A673 (cell line): Measurements from ENCODE around the gene MYL3. TPM values are rescaled to one million over a fixed set of nuclear protein-coding genes. Genes with fewer than 3 reads are reported as not detected.

Source experiments
- BruUV-seq: library from RNA; stranded (reverse); fragments of 400-500 nt; replicated peaks from 2 replicates; lab custom pipeline; 2021; lab: Mats Ljungman, UMichigan
- CTCF ChIA-PET: fragments of 300-600 bp; sonication (Branson Sonifier 250); formaldehyde crosslinking; loops from one replicate; lab custom pipeline; 2022; ENCODE audit warnings: antibody characterized with exemption; lab: Charles Lee
- POLR2A ChIA-PET: fragments of 300-600 bp; sonication (Branson Sonifier 250); formaldehyde crosslinking; loops from one replicate; lab custom pipeline; 2022; ENCODE audit warnings: antibody characterized with exemption; ENCODE audit not compliant: low non-redundant PET; lab: Charles Lee
- DNase-seq: peaks from one replicate; pipeline ENCODE4 v3.0.0-alpha.2; 2015; ENCODE audit warnings: low spot score
- H3K27ac ChIP-seq: fragments of 200-600 bp; sonication (generic); 2 replicates; pipeline ENCODE4 v1.5.1; 2016; ENCODE audit warnings: mixed run types, low read depth, mild to moderate bottlenecking, mixed read lengths, antibody characterized with exemption, low read length; ENCODE audit not compliant: poor library complexity, severe bottlenecking
- H3K27me3 ChIP-seq: fragments of 200-600 bp; sonication (generic); replicated peaks from 2 replicates; pipeline ENCODE4 v1.6.1; 2017; ENCODE audit warnings: mixed run types, low read depth, mild to moderate bottlenecking, mixed read lengths, antibody characterized with exemption, low read length; ENCODE audit not compliant: insufficient read depth, poor library complexity
- H3K36me3 ChIP-seq: fragments of 200-600 bp; sonication (generic); 2 replicates; pipeline ENCODE4 v1.6.1; 2016; ENCODE audit warnings: mixed run types, mild to moderate bottlenecking, mixed read lengths, antibody characterized with exemption, low read length; ENCODE audit not compliant: insufficient read depth, poor library complexity, severe bottlenecking
- H3K4me1 ChIP-seq: fragments of 200-600 bp; sonication (generic); 2 replicates; pipeline ENCODE4 v1.6.1; 2017; ENCODE audit warnings: mixed run types, mild to moderate bottlenecking, mixed read lengths, antibody characterized with exemption, low read length; ENCODE audit not compliant: insufficient read depth, poor library complexity, severe bottlenecking
- H3K4me3 ChIP-seq: fragments of 200-600 bp; sonication (generic); 2 replicates; pipeline ENCODE4 v1.5.1; 2016; ENCODE audit warnings: low read depth, mixed run types, mild to moderate bottlenecking, mixed read lengths, low read length; ENCODE audit not compliant: poor library complexity, severe bottlenecking
- H3K9me3 ChIP-seq: fragments of 200-600 bp; sonication (generic); 2 replicates; pipeline ENCODE4 v1.6.1; 2016; ENCODE audit warnings: mixed run types, low read depth, mild to moderate bottlenecking, mixed read lengths, antibody characterized with exemption, low read length; ENCODE audit not compliant: poor library complexity, severe bottlenecking
- EZH2 ChIP-seq: fragments of 200-600 bp; sonication (generic); IDR thresholded peaks from 2 replicates; pipeline ENCODE4 v1.6.1; 2017; ENCODE audit warnings: borderline replicate concordance, low read depth, mild to moderate bottlenecking, mixed read lengths, antibody characterized with exemption, low read length; ENCODE audit not compliant: poor library complexity, severe bottlenecking
- intact Hi-C: fragments of 100-400 bp; cut with micrococcal nuclease; formaldehyde crosslinking; loops from one replicate; pipeline ENCODE4 v1.10.0; 2022; ENCODE audit not compliant: unreplicated experiment
- total RNA-seq: library from RNA; stranded (reverse); gene quantifications from 2 replicates; pipeline ENCODE4 v1.2.3, GENCODE V29; 2021
- TF ChIP-seq, protein P1 (sequence below): fragments of 300-800, 200-600 bp; sonication (generic); conservative IDR thresholded peaks from 2 replicates; pipeline ENCODE4 v1.5.1; 2017; ENCODE audit warnings: low read depth, mild to moderate bottlenecking, antibody characterized with exemption, low read length, moderate library complexity, mixed read lengths

The MYL3 gene
- total RNA-seq, 1 experiment from 2014 or later: not detected

DNA sequence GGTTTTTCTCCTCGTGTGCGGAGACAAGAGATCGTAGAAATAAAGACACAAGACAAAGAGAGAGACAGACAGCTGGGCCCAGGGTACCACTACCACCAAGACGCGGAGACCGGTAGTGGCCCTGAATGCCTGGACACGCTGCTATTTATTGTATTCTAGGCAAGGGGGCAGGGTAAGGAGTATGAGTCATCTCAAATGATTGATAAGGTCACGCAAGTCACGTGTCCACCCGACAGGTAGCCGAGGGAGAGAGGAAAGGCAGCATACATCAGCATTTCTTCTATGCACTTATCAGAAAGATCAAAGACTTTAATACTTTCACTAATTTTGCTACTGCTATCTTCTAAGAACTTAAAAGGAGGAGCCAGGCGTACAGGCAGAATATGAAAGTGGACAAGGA is 28.2 kb downstream of the MYL3 start:
- intact Hi-C loops: no loop called here
- no peaks in the 10 kb centered on the region for H3K36me3 ChIP-seq
- CTCF ChIA-PET: no interaction called here
- POLR2A ChIA-PET: no interaction called here
- no TSS peak for BruUV-seq
- TF ChIP-seq, protein P1, sequence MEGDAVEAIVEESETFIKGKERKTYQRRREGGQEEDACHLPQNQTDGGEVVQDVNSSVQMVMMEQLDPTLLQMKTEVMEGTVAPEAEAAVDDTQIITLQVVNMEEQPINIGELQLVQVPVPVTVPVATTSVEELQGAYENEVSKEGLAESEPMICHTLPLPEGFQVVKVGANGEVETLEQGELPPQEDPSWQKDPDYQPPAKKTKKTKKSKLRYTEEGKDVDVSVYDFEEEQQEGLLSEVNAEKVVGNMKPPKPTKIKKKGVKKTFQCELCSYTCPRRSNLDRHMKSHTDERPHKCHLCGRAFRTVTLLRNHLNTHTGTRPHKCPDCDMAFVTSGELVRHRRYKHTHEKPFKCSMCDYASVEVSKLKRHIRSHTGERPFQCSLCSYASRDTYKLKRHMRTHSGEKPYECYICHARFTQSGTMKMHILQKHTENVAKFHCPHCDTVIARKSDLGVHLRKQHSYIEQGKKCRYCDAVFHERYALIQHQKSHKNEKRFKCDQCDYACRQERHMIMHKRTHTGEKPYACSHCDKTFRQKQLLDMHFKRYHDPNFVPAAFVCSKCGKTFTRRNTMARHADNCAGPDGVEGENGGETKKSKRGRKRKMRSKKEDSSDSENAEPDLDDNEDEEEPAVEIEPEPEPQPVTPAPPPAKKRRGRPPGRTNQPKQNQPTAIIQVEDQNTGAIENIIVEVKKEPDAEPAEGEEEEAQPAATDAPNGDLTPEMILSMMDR: no peak
- TF ChIP-seq EZH2: no peak
- no peak overlapping the region for H3K4me3 ChIP-seq
- H3K9me3 ChIP-seq: no peaks in the 10 kb centered on the region
- H3K27ac ChIP-seq: no peak overlapping the region
- H3K27me3 ChIP-seq: no peaks in the 10 kb centered on the region
- no peak for DNase-seq
- H3K4me1 ChIP-seq: no peaks in the 10 kb centered on the region

DNA sequence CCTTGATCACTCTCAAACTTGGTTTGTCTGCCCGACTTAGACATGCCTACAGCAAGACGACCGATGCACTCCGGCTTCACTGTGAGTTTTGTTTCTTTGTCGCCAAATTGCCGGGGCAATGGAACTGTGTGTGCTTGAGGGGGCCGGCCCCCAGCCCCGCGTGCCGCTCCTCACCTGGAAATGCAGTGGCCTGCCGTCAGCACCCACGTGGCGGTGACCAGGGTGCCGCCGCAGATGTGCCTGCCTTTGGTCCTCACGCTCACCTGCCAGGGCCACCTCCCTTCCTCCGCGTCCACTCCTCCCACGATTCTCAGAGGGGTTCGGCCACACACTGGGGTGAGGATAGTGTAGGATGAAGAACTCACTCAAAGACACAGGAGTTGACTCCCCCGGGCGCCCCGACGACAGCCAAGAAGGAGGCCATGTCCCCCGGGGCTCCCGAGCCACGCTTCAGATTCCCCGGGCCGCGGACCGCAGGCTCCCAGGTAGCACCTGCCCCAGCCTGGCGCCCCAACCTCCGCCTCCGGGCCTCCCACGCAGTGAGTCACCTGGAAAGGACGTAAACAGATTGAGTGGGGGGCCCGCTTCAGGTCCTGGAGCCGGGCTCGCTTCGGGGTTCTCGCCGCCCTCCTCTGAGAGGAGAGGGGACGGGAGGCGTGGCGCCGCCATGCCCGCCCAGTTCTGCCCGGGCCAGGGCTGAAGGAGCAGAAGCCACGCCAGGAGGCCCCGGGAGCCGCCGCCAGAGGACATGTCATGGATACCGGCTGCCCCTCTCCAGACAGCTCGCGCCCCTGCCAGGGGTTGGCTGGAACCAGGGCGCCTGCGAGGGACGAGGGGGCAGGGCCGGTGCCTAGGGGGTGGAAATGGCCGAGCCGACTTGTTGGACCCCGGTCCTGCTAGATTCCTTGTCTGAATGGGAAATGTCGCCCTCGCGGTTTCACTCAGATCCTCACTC is 29.6 kb downstream of the MYL3 start:
- Histone ChIP-seq H3K27me3 (no peaks in the 10 kb centered on the region), H3K9me3 (no peaks in the 10 kb centered on the region), H3K36me3 (no peaks in the 10 kb centered on the region), H3K4me3 (no peak overlapping the region), H3K4me1 (no peaks in the 10 kb centered on the region), H3K27ac (no peak overlapping the region)
- no TSS peak for BruUV-seq
- TF ChIP-seq, protein P1: no peak
- TF ChIP-seq EZH2: no peak
- CTCF ChIA-PET: no interaction called here
- DNase-seq: no peak
- intact Hi-C loops: no loop called here
- POLR2A ChIA-PET: no interaction called here

DNA sequence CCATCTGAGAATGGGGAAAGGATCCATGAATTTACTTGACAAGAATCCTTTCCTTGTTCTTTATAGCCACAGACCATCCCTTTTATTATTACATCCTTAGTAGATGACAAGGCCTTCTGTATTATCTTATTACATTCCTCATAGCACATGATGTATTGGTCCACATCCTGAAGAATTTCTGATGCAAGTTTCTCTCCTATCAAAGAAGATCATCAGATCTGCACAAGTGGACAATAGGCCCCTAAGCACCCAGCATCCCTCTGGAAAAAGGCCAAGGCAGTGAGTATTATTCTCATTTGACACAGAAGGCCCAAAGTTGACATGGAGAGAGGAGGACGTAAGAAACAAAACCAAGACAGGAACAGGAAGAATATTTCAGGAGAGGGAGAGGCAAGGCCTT is 31.4 kb downstream of the MYL3 start:
- H3K27ac ChIP-seq: no peak overlapping the region
- BruUV-seq: no TSS peak
- no peaks in the 10 kb centered on the region for H3K4me1 ChIP-seq
- no peak overlapping the region for H3K4me3 ChIP-seq
- H3K9me3 ChIP-seq: no peaks in the 10 kb centered on the region
- H3K27me3 ChIP-seq: no peaks in the 10 kb centered on the region
- POLR2A ChIA-PET: no interaction called here
- CTCF ChIA-PET: no interaction called here
- TF ChIP-seq, protein P1: no peak
- no peak for TF ChIP-seq EZH2
- DNase-seq: no peak
- intact Hi-C loops: no loop called here
- no peaks in the 10 kb centered on the region for H3K36me3 ChIP-seq
